ENCODE data around the gene FES. TPM values are rescaled to one million over a fixed set of nuclear protein-coding genes. Genes with fewer than 3 reads are reported as not detected.

FES gene
- total RNA-seq, 1 donor, result 17.3 TPM

DNA sequence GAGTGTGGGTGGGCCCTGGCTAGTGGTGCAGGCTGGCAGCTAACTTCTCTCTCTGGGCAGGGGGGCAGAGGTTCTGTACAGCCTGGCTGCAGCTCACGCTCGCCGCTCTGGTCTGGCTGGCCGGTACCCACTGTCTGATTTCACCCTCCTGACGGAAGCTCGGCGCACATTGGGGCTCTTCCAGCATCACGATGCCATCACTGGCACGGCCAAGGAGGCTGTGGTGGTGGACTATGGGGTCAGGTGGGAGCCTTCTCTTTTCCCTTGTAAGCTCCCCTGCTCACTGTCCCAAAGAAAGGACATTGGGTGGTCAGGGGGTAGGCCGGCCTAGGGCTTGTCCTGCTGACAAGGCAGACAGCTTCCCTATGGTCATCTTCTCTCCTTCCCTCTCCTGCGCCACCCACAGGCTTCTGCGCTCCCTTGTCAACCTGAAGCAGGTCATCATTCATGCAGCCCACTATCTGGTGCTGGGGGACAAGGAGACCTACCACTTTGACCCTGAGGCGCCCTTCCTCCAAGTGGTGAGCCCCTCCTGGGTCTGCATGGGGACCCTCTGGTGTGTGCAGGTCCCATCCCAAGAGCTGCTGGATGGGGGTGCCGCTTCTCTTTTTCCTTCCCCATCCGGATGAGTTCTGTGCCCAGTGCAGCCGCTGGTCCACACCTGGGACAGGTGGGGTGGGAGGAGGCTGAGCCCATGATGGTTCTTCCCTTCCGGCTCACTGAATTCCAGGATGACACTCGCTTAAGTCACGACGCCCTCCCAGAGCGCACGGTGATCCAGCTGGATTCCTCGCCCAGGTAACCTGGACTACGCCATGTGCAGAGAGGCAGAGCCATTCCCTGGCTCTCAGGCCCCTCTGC, 26.4 kb downstream of the FES start:
- H3K4me3 ChIP-seq (ENCODE audit: low read depth, low read length), result no peak overlapping the region
- no peak for DNase-seq (ENCODE audit: low read depth)
- TF ChIP-seq, protein P1, sequence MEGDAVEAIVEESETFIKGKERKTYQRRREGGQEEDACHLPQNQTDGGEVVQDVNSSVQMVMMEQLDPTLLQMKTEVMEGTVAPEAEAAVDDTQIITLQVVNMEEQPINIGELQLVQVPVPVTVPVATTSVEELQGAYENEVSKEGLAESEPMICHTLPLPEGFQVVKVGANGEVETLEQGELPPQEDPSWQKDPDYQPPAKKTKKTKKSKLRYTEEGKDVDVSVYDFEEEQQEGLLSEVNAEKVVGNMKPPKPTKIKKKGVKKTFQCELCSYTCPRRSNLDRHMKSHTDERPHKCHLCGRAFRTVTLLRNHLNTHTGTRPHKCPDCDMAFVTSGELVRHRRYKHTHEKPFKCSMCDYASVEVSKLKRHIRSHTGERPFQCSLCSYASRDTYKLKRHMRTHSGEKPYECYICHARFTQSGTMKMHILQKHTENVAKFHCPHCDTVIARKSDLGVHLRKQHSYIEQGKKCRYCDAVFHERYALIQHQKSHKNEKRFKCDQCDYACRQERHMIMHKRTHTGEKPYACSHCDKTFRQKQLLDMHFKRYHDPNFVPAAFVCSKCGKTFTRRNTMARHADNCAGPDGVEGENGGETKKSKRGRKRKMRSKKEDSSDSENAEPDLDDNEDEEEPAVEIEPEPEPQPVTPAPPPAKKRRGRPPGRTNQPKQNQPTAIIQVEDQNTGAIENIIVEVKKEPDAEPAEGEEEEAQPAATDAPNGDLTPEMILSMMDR (IDR thresholded peaks at IDR 0.05; ENCODE audit: insufficient read depth, low read depth, low read length), result no peak

DNA sequence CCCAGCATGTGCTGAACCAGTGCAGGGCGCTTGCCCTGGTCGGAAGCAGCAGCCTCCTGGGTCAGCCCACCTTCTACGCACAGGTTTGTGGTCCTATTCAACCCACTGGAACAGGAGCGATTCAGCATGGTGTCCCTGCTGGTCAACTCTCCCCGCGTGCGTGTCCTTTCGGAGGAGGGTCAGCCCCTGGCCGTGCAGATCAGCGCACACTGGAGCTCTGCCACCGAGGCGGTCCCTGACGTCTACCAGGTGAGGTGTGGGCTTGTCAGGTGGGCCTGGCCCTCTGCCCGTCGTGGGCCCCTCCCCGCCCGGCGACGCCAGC, 27.0 kb downstream of the FES start:
- TF ChIP-seq, protein P1 (IDR thresholded peaks at IDR 0.05; ENCODE audit: insufficient read depth, low read depth, low read length), result no peak
- DNase-seq (ENCODE audit: low read depth), result no peak
- H3K4me3 ChIP-seq (ENCODE audit: low read depth, low read length), result no peak overlapping the region

DNA sequence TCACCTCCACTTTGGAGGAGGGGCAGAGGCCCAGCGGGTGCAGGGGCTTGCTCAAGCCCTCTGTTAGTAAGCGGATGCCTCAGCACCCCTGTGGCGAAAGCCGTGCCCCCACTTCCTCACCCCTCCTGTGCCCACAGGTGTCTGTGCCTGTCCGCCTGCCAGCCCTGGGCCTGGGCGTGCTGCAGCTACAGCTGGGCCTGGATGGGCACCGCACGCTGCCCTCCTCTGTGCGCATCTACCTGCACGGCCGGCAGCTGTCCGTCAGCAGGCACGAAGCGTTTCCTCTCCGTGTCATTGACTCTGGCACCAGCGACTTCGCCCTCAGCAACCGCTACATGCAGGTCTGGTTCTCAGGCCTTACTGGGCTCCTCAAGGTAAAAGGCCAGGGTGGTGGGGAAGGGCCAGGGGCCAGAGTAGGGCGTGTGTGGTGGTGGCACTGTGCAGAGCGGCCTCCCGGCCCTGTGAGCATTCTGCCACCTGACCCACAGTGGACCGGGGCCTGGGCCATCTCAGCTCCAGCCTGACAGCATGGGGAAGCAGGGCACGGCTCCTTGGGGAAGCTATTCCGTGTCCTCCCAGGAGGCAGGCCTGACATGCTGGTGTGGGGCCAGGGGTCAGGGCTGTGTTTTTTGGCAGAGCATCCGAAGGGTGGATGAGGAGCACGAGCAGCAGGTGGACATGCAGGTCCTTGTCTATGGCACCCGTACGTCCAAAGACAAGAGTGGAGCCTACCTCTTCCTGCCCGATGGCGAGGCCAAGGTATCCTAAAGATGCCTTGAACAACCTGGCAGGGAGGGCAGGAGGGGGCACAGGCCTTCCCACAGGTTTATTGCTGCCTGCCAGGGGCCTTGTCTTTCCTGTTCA, 27.8 kb downstream of the FES start:
- no peak for DNase-seq (ENCODE audit: low read depth)
- TF ChIP-seq, protein P1 (IDR thresholded peaks at IDR 0.05; ENCODE audit: insufficient read depth, low read depth, low read length), result no peak
- no peak overlapping the region for H3K4me3 ChIP-seq (ENCODE audit: low read depth, low read length)

DNA sequence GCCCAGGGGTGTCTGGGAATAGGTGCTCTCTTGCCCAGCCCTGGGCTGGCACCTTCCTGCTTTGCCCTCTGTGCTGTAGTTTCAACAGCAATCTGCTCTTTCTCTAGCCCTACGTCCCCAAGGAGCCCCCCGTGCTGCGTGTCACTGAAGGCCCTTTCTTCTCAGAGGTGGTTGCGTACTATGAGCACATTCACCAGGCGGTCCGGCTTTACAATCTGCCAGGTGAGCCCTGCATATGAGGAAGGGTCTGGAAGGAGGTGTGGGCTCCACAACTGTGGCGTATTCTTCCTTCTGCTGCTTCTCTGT, 28.4 kb downstream of the FES start:
- TF ChIP-seq, protein P1 (IDR thresholded peaks at IDR 0.05; ENCODE audit: insufficient read depth, low read depth, low read length), result no peak
- no peak overlapping the region for H3K4me3 ChIP-seq (ENCODE audit: low read depth, low read length)
- DNase-seq (ENCODE audit: low read depth), result no peak

GRCh38 chr15:90913398-90913944, 29.2 kb downstream of the FES start:
- no peak overlapping the region for H3K4me3 ChIP-seq (ENCODE audit: low read depth, low read length)
- no peak for DNase-seq (ENCODE audit: low read depth)
- TF ChIP-seq, protein P1 (IDR thresholded peaks at IDR 0.05; ENCODE audit: insufficient read depth, low read depth, low read length), result no peak

DNA sequence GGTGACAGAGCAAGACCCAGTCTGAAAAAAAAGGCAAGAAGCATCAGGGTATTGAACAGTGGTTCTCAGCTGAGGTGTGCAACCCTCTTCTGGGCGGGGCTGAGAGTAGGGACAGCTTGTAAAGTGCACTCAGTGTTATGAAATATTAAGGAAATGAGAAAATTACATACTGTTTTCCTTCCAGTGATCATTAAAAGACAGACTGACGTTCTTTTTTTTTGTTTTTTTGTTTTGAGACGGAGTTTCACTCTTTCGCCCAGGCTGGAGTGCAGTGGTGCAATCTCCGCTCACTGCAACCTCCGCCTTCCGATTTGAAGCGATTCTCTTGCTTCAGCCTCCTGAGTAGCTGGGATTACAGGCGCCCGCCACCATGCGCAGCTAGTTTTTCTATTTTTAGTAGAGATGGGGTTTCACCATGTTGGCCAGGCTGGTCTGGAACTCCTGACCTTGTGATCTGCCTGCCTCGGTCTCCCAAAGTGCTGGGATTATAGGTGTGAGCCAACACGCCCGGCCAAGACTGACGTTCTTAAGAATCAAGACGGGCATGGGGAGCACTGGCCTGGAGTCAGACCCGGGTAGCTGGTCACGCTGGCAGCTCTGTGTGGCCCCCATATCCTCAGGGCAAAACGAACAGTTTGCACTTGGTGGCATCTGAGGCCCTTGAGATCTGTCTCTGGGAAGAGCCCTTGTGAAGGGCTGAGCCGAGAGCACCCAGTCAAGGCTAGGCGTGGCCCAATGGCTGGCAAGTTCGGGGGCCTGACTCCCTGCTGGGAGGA, 30.2 kb downstream of the FES start:
- no peak overlapping the region for H3K4me3 ChIP-seq (ENCODE audit: low read depth, low read length)
- no peak for DNase-seq (ENCODE audit: low read depth)

More for the DNA sequence above, 30.2 kb downstream of the FES start:
- TF ChIP-seq, protein P1 (IDR thresholded peaks at IDR 0.05; ENCODE audit: insufficient read depth, low read depth, low read length), result no peak

Measured in fibroblast of villous mesenchyme (primary cell).